GM18858 (cell line): ENCODE data around the gene FOXP4.

Source experiments
- ATAC-seq: cut with Tn5 transposase; IDR thresholded peaks from one replicate; pipeline ENCODE4 v1.9.1; 2021; ENCODE audit not compliant: unreplicated experiment

FOXP4 gene, protein sequence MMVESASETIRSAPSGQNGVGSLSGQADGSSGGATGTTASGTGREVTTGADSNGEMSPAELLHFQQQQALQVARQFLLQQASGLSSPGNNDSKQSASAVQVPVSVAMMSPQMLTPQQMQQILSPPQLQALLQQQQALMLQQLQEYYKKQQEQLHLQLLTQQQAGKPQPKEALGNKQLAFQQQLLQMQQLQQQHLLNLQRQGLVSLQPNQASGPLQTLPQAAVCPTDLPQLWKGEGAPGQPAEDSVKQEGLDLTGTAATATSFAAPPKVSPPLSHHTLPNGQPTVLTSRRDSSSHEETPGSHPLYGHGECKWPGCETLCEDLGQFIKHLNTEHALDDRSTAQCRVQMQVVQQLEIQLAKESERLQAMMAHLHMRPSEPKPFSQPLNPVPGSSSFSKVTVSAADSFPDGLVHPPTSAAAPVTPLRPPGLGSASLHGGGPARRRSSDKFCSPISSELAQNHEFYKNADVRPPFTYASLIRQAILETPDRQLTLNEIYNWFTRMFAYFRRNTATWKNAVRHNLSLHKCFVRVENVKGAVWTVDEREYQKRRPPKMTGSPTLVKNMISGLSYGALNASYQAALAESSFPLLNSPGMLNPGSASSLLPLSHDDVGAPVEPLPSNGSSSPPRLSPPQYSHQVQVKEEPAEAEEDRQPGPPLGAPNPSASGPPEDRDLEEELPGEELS

GRCh38 chr6:41545703-41546474 lies at the start of gene FOXP4:
TSS of gene FOXP4 (plus strand) at chr6:41546381. CDS start at chr6:41565761, 19,380 bp downstream.
- ATAC-seq, result peak; percentile 35

DNA sequence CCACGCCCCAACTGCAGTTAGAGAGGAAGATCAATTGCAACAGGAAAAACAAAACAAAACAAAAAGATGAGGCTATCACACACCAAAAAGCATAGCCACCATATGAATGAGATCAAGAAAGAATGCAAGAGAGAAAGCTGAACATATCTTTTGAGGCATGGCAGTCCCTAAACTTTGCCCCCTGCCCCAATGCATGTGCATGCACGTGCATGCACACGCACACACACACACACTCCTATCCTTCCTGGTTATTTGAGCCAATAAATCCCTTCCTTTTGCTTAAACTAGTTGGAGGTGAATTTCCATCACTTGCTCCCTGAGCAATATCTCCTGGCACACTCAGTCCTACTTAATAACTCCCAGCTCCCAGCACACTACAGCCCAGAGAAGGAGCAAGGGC lies 48.6 kb upstream of the FOXP4 start:
- ATAC-seq, result no peak

DNA sequence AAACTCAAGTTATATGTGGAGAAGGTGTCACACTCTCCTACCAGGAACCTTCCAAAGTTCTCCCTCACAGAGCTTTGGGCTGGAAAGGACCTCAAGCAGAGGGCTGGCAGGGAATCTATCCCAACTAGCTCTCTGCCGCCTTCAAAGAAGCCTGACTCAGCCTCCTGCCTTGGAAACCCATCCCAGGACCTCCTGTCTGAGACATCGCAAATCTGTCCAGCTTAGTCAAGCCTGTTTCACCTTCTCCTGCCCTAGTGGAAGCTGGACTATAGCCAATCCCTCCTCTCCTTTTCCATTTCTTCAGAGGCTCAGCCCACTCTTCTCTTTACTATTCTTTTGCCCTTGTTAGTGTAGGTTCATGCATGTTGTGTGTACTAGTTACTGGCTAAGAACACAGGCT lies 48.2 kb upstream of the FOXP4 start:
- ATAC-seq, result no peak

DNA sequence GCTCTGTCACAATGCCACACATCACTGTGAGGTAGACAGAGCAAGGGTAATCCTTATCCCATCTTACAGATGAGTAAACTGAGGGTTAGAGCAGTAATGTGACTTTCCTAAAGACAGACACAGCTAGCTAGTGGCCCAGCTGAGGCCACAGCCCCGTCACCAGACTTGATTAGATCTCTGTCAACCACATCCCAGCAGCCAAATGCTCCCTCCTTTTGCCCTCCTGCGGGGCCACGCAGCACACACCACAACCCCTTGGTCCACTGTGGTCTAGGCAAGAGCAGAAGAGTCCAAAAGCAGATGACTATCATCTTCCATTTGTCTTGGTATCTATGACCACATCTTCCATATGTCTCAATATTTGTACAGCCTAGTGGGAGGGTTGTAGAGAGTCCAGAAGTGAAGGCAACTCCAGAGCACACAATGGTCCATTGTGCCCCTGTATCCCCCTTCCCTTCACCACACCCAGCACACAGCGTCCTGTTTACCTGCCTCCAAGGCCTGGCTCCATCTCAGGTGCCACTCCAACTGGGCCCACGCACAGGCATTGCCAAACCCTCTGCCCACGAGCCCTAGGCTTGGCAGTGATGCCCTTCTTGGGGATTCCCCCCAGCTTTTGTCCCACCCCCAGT lies 47.1 kb upstream of the FOXP4 start:
- no peak for ATAC-seq

GRCh38 chr6:41500561-41500960 lies 45.6 kb upstream of the FOXP4 start:
- no peak for ATAC-seq

- ATAC-seq, result no peak
Observed at GRCh38 chr6:41502566-41502916, 43.6 kb upstream of the FOXP4 start.

GRCh38 chr6:41502917-41503671 lies 43.1 kb upstream of the FOXP4 start:
- no peak for ATAC-seq

DNA sequence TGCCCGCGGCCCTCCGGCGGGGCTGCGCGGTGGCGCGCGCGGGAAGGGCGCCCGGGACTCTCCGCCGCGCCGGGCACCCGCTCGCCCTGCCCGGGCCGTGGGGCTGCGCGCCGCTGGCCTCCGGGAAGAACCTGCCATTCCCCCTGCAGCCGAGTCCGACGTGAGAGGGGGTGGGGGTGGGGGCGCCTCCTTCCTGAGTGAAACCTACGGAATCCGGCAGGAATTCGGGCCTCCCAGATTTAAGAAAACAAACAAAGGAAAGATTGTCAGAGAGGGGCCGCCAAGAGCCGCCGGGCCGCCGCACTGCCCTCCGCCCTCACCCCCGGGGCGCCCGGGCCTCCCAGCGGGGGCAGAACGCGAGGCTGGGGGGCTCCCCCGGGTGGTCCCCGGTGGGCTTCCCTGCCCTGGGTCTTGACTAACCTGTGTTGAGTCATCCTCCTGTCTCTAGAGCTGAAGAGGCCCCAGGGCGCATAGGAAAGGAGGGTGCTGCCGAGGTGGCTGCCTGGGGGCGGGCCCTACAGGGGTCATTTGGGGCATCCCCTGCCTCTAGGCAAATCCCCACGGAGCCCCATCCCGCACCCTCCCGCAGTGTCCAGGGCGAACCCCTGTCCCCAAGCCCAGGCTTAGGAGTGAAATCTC lies 42.2 kb upstream of the FOXP4 start:
- no peak for ATAC-seq

GRCh38 chr6:41504466-41505121 lies 41.6 kb upstream of the FOXP4 start:
- no peak for ATAC-seq

- ATAC-seq, result no peak
Observed at GRCh38 chr6:41505122-41506049, 40.8 kb upstream of the FOXP4 start.

GRCh38 chr6:41508479-41508878 lies 37.7 kb upstream of the FOXP4 start:
- ATAC-seq, result no peak

GRCh38 chr6:41509580-41509979 lies 36.6 kb upstream of the FOXP4 start:
- no peak for ATAC-seq

DNA sequence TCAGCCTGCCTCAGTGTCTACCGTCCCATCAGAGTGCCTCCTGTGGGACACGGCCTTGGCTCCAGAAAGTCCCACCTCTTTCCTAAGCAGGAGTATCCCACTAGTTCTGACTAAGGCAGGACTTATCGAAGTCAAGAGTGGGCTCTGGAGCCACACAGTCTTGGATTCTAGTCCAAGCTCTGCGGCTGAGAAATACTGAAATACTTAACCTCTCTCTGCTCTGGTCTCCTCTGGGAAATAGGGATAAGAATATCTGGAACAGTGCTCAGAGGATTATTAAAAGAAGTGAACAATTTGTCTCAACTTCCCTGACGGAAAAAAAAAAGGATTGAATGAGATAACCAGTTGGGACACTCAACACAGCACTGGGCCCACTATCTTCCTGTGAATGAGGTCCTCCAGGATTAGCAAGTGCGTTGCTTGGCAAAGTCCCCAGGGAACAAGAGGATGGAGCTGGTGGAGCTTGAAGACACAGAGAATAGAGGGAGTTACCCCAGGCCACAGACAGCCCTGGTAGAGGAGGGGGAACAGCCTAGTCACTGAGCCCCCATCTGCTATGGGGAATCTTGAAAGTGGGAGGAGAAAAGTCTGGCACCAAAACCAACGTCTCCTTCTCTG lies 34.6 kb upstream of the FOXP4 start:
- no peak for ATAC-seq

DNA sequence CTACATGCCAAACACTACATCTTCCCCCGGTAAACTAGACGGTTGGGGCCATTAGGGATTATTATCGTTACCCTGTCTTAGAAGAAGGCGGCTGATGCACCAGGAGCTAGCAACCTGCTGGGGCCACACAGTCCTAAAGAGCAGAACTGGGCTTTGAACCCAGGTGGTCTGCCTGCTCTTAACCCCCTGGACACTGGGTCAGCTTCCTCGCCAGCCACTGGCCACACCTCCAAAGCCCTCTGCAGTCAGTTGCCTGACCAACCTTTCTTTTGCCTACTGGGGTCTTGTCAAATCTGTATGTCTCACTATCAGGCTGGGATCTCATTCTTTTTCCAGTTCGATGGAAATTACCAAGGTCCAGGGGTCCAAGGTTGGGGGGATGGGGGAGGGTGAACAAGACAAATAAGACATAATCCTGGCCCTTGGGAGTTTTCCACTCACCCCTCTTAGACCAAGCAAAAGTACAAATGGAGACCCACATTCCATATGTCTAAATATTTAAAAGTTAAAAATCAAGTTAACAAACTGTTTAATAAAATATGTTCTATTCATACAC lies 34.0 kb upstream of the FOXP4 start:
- ATAC-seq, result no peak

DNA sequence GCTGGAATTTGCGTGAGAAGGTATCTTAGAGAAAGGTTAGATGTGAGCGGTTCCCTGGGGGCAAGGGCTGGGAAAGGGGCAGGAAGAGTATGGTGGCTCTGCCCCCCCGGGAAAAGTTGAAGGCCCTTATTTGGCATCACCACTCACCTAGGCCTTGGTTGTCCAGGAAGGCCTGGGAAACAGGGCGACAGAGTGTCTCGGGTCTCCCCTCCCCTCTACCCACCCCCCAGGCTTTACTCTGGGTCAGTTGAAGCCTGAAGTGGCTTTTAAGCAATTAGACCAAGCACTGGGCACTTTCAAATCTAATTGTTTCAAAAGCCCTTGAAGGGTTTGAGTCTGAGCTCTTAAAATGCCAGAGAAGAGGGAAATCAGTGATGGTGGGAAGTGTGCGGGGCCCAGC lies 30.2 kb upstream of the FOXP4 start:
- ATAC-seq, result no peak

DNA sequence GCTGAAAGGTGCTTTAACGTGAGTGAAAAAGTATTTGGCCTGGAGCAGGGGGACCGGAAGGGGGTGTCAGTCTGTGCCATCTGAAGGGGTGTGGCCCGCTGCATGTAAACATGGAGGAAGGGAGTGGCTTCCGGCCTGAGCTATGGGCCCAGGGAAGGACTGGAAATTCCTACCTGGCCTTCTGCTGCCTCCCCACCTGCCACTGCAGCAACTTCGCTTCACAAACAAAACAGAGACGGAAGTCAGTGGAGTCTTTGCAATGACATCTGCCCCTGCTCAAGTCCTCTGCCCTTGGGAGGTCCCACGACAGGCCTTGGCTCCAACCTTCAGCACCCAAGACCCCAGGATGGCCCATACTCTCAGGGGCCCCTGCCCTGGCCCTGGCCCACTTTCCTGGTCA lies 28.1 kb upstream of the FOXP4 start:
- no peak for ATAC-seq

DNA sequence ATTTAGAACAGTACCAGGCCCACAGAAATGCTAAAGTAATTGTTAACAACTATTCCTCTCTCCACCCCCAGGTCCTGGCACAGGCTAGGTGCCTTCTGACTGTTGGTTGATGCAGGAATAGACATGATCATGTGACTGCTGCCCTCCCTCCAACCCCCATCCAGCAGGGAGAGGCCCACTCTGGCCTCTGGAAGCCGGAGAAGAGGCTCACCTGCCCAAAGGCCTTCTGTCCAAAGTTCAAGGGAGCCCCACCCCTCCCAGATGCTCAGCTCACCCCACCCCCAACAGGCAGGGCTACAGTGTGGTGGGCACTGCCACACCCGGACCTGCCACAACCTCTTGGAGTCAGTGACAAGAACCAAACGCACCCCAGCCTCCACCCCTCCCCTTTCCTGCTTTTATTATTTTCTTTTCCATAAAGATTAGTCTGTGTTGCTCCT lies 26.9 kb upstream of the FOXP4 start:
- no peak for ATAC-seq
